B cell (primary cell): ENCODE results near the gene KLHL11. TPM values are rescaled to one million over a fixed set of nuclear protein-coding genes. Genes with fewer than 3 reads are reported as not detected.

Source experiments
- ATAC-seq: fragments of 200-7000 bp; cut with Tn5 transposase; one replicate; pipeline ENCODE4 v1.10.0; 2021; ENCODE audit warnings: low read depth, mild to moderate bottlenecking, moderate number of reproducible peaks, moderate library complexity
- CTCF ChIA-PET: fragments of 350-600 bp; sonication (Branson Sonifier 250); formaldehyde crosslinking; loops from one replicate; lab custom pipeline; 2021; ENCODE audit warnings: antibody characterized with exemption, inconsistent platforms; lab: Charles Lee
- POLR2A ChIA-PET: fragments of 350-600 bp; sonication (Branson Sonifier 250); formaldehyde crosslinking; loops from one replicate; lab custom pipeline; 2021; ENCODE audit warnings: antibody characterized with exemption; lab: Charles Lee
- DNase-seq: peaks from one replicate; pipeline ENCODE4 v3.0.0; 2013
- H2AFZ ChIP-seq: 2 replicates; pipeline ENCODE4 v1.6.1; 2012; ENCODE audit warnings: mild to moderate bottlenecking, low read depth, low read length; ENCODE audit not compliant: insufficient read depth, poor library complexity, severe bottlenecking
- H3K27ac ChIP-seq, 2 donors: 1 replicate in 1 of 2; 2 replicates in 1 of 2; pipeline ENCODE4 v1.5.1; 2012 to 2013; ENCODE audit warnings: low read length in 2 of 2, mild to moderate bottlenecking in 2 of 2, moderate library complexity in 1 of 2
- H3K27me3 ChIP-seq, 4 experiments: fragments of 200-600 bp in 1 of 4; sonication (generic) in 1 of 4; replicated peaks in 1 of 4; 1 replicate in 2 of 4; 2 replicates in 2 of 4; pipeline versions ENCODE4 v1.6.1 to v1.7.0; 2013 to 2016; ENCODE audit warnings: low read length in 3 of 4, mild to moderate bottlenecking in 2 of 4, mixed read lengths in 1 of 4, moderate library complexity in 1 of 4; ENCODE audit not compliant: insufficient read depth in 4 of 4, control insufficient read depth in 3 of 4; ENCODE audit errors: control extremely low read depth in 1 of 4
- H3K36me3 ChIP-seq, 2 experiments: replicated peaks in 1 of 2; 1 replicate in 1 of 2; 2 replicates in 1 of 2; pipeline versions ENCODE4 v1.6.1 to v1.7.1; 2013; ENCODE audit warnings: low read length in 1 of 2; ENCODE audit not compliant: insufficient read depth in 2 of 2, control insufficient read depth in 1 of 2; ENCODE audit errors: control extremely low read depth in 1 of 2, extremely low read depth in 1 of 2
- H3K4me1 ChIP-seq, 2 donors: fragments of 200-600 bp in 1 of 2; sonication (generic) in 1 of 2; 1 replicate in 1 of 2; 2 replicates in 1 of 2; pipeline versions ENCODE4 v1.5.1 to v1.6.1; 2013 to 2017; ENCODE audit warnings: low read length in 2 of 2; ENCODE audit not compliant: control insufficient read depth in 2 of 2, insufficient read depth in 2 of 2
- H3K4me2 ChIP-seq: replicated peaks from 2 replicates; pipeline ENCODE3; 2012; ENCODE audit warnings: mild to moderate bottlenecking, low read depth, low read length; ENCODE audit not compliant: poor library complexity, severe bottlenecking
- H3K4me3 ChIP-seq, 5 experiments: fragments of 200-600 bp in 1 of 5; sonication (generic) in 1 of 5; 1 replicate in 3 of 5; 2 replicates in 2 of 5; pipeline versions ENCODE4 v1.5.1 to v1.7.0; 2011 to 2016; ENCODE audit warnings: low read length in 4 of 5, mild to moderate bottlenecking in 4 of 5, low read depth in 2 of 5, control low read depth in 1 of 5, moderate library complexity in 1 of 5; ENCODE audit not compliant: insufficient read depth in 1 of 5; ENCODE audit errors: control extremely low read depth in 1 of 5, extremely low read depth in 1 of 5
- H3K79me2 ChIP-seq: fragments of 200-600 bp; sonication (generic); one replicate; pipeline ENCODE4 v1.6.0; 2016; ENCODE audit warnings: low read length; ENCODE audit not compliant: control insufficient read depth, insufficient read depth
- H3K9ac ChIP-seq: fragments of 200-600 bp; sonication (generic); 2 replicates; pipeline ENCODE4 v1.6.1; 2017; ENCODE audit warnings: mild to moderate bottlenecking, low read length, moderate library complexity
- H3K9me3 ChIP-seq, 3 donors: one replicate each; pipeline versions ENCODE4 v1.6.1 to v1.7.1; 2013; ENCODE audit warnings: low read length in 2 of 3; ENCODE audit not compliant: control insufficient read depth in 2 of 3, insufficient read depth in 1 of 3; ENCODE audit errors: control extremely low read depth in 1 of 3
- H4K20me1 ChIP-seq: 2 replicates; pipeline ENCODE4 v1.6.0; 2012; ENCODE audit warnings: mild to moderate bottlenecking, low read length; ENCODE audit not compliant: insufficient read depth, control insufficient read depth, poor library complexity, severe bottlenecking
- H3K27ac Mint-ChIP-seq: one replicate; pipeline ENCODE4 v1.8.0; 2021; ENCODE audit warnings: mixed read lengths
- H3K27me3 Mint-ChIP-seq: one replicate; pipeline ENCODE4 v1.8.0; 2021; ENCODE audit warnings: mixed read lengths
- H3K4me1 Mint-ChIP-seq: one replicate; pipeline ENCODE4 v1.8.0; 2021; ENCODE audit warnings: mixed read lengths
- H3K4me3 Mint-ChIP-seq: one replicate; pipeline ENCODE4 v1.8.0; 2021; ENCODE audit warnings: mixed read lengths
- H3K9me3 Mint-ChIP-seq: one replicate; pipeline ENCODE4 v1.8.0; 2022; ENCODE audit warnings: mixed read lengths; ENCODE audit not compliant: insufficient read depth
- CTCF ChIP-seq: fragments of 200-600 bp; IDR thresholded peaks from one replicate; pipeline ENCODE4 v1.8.0; 2022; ENCODE audit warnings: antibody characterized with exemption, mild to moderate bottlenecking
- EZH2 ChIP-seq: IDR thresholded peaks from 2 replicates; pipeline ENCODE4 v1.6.1; 2012; ENCODE audit warnings: borderline replicate concordance, low read depth, mild to moderate bottlenecking, moderate library complexity, low read length; ENCODE audit not compliant: insufficient read depth, poor library complexity, severe bottlenecking
- WGBS: methylation state at CpG from one replicate; pipeline ENCODE4 v1.1.5; 2013; ENCODE audit warnings: missing lambda C conversion rate; ENCODE audit not compliant: insufficient coverage; 5-methylcytosine and 5-hydroxymethylcytosine counted together
- intact Hi-C: fragments of 100-400 bp; cut with micrococcal nuclease; formaldehyde crosslinking; loops from one replicate; pipeline ENCODE4 v1.10.0; 2022
- polyA plus RNA-seq: library from polyadenylated mRNA; depleted of rRNA; stranded (reverse); fragments of >200 nt; gene quantifications from 2 replicates; pipeline ENCODE4 v1.2.3, GENCODE V29; 2012
- total RNA-seq, 2 donors: library from RNA; stranded (reverse); fragments of 120-200 nt in 1 of 2; gene quantifications; 1 replicate in 1 of 2; 2 replicates in 1 of 2; pipeline versions ENCODE4 v1.2.3 to v1.2.4, GENCODE V29; 2013 to 2022

KLHL11 gene
- total and polyA plus RNA-seq, 2 donors (not counting 1 experiment from before 2014, with no cell fraction given), result 4.2 to 18.7 TPM

- POLR2A ChIA-PET, result no interaction called here
Measured at GRCh38 chr17:41894791-41895331, 29.6 kb upstream of the KLHL11 start.

GRCh38 chr17:41893384-41893783, 28.2 kb upstream of the KLHL11 start:
- no peaks in the 10 kb centered on the region for H3K4me1 Mint-ChIP-seq
- no peak overlapping the region for H3K27ac Mint-ChIP-seq
- H3K9ac ChIP-seq, result no peak overlapping the region
- peaks cover 3% of the 10 kb centered on the region for H3K79me2 ChIP-seq
- no peaks in the 10 kb centered on the region for H3K27me3 Mint-ChIP-seq
- no peaks in the 10 kb centered on the region for H3K9me3 ChIP-seq
- H3K4me2 ChIP-seq, result no peak overlapping the region
- no peaks in the 10 kb centered on the region for H3K9me3 Mint-ChIP-seq
- ChIA-PET POLR2A (interaction anchor here (0.7 kb wide), 1 partner anchor 35 kb away, joined by 5 read pairs; no protein-coding TSS in a partner anchor), CTCF (no interaction called here)
- no peak overlapping the region for H3K27ac ChIP-seq
- H4K20me1 ChIP-seq, result no peaks in the 10 kb centered on the region
- H2AFZ ChIP-seq, result no peak overlapping the region
- intact Hi-C loops, result no loop called here
- TF ChIP-seq EZH2, result no peak
- no peak for TF ChIP-seq CTCF
- ATAC-seq, result no peak
- DNase-seq, result no peak
- WGBS, result 93% methylated on average over 2 of the region's 3 CpGs
- no peak overlapping the region for H3K4me3 ChIP-seq
- peaks cover 0 to 75% of the 10 kb centered on the region in 2 experiments for H3K36me3 ChIP-seq
- H3K4me1 ChIP-seq, result no peaks in the 10 kb centered on the region
- H3K27me3 ChIP-seq, result no peaks in the 10 kb centered on the region
- H3K4me3 Mint-ChIP-seq, result no peak overlapping the region

More at GRCh38 chr17:41894791-41895331, 29.6 kb upstream of the KLHL11 start:
- no peak overlapping the region for H3K4me3 Mint-ChIP-seq
- H3K9ac ChIP-seq, result no peak overlapping the region
- intact Hi-C loops, result no loop called here
- no peaks in the 10 kb centered on the region for H3K4me1 ChIP-seq
- no peaks in the 10 kb centered on the region for H3K9me3 Mint-ChIP-seq
- H3K27ac ChIP-seq, result no peak overlapping the region
- peaks cover 4% of the 10 kb centered on the region for H3K79me2 ChIP-seq
- H3K27ac Mint-ChIP-seq, result no peak overlapping the region
- WGBS, result 41% methylated on average over 2 of the region's 7 CpGs
- no peaks in the 10 kb centered on the region for H3K27me3 ChIP-seq
- no peaks in the 10 kb centered on the region for H3K27me3 Mint-ChIP-seq
- CTCF ChIA-PET, result no interaction called here
- H2AFZ ChIP-seq, result no peak overlapping the region
- no peaks in the 10 kb centered on the region for H3K4me1 Mint-ChIP-seq
- H4K20me1 ChIP-seq, result no peaks in the 10 kb centered on the region
- H3K9me3 ChIP-seq, result no peaks in the 10 kb centered on the region
- DNase-seq (no peak), ATAC-seq (no peak)
- TF ChIP-seq CTCF (no peak), EZH2 (no peak)
- H3K36me3 ChIP-seq, result peaks cover 0 to 71% of the 10 kb centered on the region in 2 experiments
- no peak overlapping the region for H3K4me2 ChIP-seq
- no peak overlapping the region for H3K4me3 ChIP-seq
